Measurements from ENCODE around the gene TSGA10IP. TPM values are rescaled to one million over a fixed set of nuclear protein-coding genes. Genes with fewer than 3 reads are reported as not detected.

Gene TSGA10IP
- total RNA-seq, 2 experiments from 2014 or later = not detected

DNA sequence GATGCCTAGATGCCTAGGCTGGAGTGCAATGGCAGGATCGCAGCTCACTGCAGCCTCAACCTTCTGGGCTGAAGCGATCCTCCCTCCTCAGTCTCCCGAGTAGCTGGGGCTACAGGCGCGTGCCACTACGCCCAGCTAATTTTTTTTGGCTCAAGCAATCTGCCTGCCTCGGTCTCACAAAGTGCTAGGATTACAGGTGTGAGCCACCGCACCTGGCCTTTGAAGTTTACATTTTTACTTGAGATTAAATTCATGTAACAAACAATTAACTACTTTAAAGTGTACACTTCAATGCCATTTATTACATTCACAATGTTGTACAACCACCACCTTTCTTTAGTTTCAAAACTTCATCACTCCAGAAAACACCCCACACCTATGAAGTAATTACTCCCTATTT, 41.6 kb upstream of the TSGA10IP start:
- Mint-ChIP-seq H3K4me3 (no peak overlapping the region), H3K27ac (no peak overlapping the region), H3K27me3 (peaks cover 23% of the 10 kb centered on the region), H3K9me3 (no peaks in the 10 kb centered on the region), H3K36me3 (ENCODE audit: low read depth) (no peaks in the 10 kb centered on the region), H3K4me1 (ENCODE audit: low read depth) (peaks cover 5% of the 10 kb centered on the region)
- Histone ChIP-seq H3K4me1 (ENCODE audit: insufficient read depth, low read length) (peaks cover 25% of the 10 kb centered on the region), H3K4me3 (ENCODE audit: low read length) (no peak overlapping the region), H3K27me3 (ENCODE audit: control insufficient read depth in 1 of 2, insufficient read depth in 2 of 2, low read length in 2 of 2) (peaks cover 9 to 12% of the 10 kb centered on the region in 2 experiments), H3K27ac (ENCODE audit: low read depth in 1 of 2, low read length in 2 of 2) (no peak overlapping the region), H3K9me3 (ENCODE audit: control insufficient read depth in 1 of 2, insufficient read depth in 1 of 2, low read length in 2 of 2) (peaks cover 0 to 7% of the 10 kb centered on the region in 2 experiments), H3K36me3 (ENCODE audit: insufficient read depth, low read length) (no peaks in the 10 kb centered on the region)
- CTCF ChIA-PET = interaction anchor here (3.5 kb wide), 1 partner anchor 16 kb away, joined by 15 read pairs; the partner anchor contains the start of gene FIBP
- POLR2A ChIA-PET = no interaction called here
- ATAC-seq (ENCODE audit: poor library complexity) (no peak), DNase-seq (no peak)
- TF ChIP-seq, protein P1, sequence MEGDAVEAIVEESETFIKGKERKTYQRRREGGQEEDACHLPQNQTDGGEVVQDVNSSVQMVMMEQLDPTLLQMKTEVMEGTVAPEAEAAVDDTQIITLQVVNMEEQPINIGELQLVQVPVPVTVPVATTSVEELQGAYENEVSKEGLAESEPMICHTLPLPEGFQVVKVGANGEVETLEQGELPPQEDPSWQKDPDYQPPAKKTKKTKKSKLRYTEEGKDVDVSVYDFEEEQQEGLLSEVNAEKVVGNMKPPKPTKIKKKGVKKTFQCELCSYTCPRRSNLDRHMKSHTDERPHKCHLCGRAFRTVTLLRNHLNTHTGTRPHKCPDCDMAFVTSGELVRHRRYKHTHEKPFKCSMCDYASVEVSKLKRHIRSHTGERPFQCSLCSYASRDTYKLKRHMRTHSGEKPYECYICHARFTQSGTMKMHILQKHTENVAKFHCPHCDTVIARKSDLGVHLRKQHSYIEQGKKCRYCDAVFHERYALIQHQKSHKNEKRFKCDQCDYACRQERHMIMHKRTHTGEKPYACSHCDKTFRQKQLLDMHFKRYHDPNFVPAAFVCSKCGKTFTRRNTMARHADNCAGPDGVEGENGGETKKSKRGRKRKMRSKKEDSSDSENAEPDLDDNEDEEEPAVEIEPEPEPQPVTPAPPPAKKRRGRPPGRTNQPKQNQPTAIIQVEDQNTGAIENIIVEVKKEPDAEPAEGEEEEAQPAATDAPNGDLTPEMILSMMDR (IDR thresholded peaks at IDR 0.05) = no peak
- intact Hi-C loops (cut with DNase I, micrococcal nuclease) = no loop called here

DNA sequence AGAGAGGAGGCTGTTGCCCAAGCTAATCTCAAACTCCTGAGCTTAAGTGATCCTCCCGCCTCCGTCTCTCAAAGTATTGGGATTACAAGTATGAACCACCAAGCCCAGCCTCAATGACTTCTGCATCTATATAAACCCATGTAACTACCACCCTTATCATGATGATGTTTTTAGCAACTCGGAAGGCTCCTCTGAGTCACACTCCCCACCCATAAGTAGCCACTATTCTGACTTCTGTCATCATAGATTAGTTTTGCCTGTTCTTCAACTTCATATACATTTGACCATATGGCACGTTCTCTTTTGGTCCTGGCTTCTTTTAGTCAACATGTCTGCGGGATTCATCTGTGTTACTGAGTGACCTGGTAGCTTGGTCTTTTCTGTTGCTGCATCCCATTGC, 38.7 kb upstream of the TSGA10IP start:
- Histone ChIP-seq H3K9me3 (ENCODE audit: control insufficient read depth in 1 of 2, insufficient read depth in 1 of 2, low read length in 2 of 2) (no peaks in the 10 kb centered on the region), H3K27me3 (ENCODE audit: control insufficient read depth in 1 of 2, insufficient read depth in 2 of 2, low read length in 2 of 2) (no peaks in the 10 kb centered on the region), H3K36me3 (ENCODE audit: insufficient read depth, low read length) (no peaks in the 10 kb centered on the region), H3K4me1 (ENCODE audit: insufficient read depth, low read length) (peaks cover 4% of the 10 kb centered on the region), H3K4me3 (ENCODE audit: low read length) (no peak overlapping the region), H3K27ac (ENCODE audit: low read depth in 1 of 2, low read length in 2 of 2) (no peak overlapping the region)
- no peaks in the 10 kb centered on the region for H3K36me3 Mint-ChIP-seq (ENCODE audit: low read depth)
- no peak overlapping the region for H3K27ac Mint-ChIP-seq
- TF ChIP-seq, protein P1 (IDR thresholded peaks at IDR 0.05) = no peak
- H3K4me3 Mint-ChIP-seq = no peak overlapping the region
- H3K4me1 Mint-ChIP-seq (ENCODE audit: low read depth) = peaks cover 5% of the 10 kb centered on the region
- peaks cover 25% of the 10 kb centered on the region for H3K27me3 Mint-ChIP-seq
- POLR2A ChIA-PET = interaction anchor here (0.9 kb wide), 2 partner anchors 8 to 16 kb away, joined by 3 to 4 read pairs; partner anchors contain the start of gene CCDC85B
- intact Hi-C loops (cut with DNase I, micrococcal nuclease) = no loop called here
- CTCF ChIA-PET = interaction anchor here (1.8 kb wide), 1 partner anchor 18 kb away, joined by 7 read pairs; the partner anchor contains the start of gene FIBP
- ATAC-seq (ENCODE audit: poor library complexity) = no peak
- no peak for DNase-seq
- H3K9me3 Mint-ChIP-seq = no peaks in the 10 kb centered on the region

DNA sequence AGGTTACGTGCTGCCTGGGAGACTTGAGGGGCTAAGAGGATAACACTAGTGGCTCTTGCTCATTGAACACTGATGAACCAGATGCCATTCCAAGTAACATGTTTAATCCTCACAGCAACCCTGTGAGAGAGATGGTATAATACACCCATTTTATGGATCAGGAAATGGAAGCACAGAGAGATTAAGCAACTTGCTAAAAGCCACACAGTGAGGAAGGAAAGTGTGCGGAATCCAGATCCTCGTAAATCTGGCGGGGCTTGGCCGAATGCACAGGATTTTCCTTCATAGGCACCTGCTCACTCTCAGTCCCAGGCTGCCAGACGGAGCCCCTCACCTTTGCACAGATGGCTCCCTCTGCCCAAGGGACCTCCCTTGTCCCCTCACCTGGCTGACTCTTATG, 37.4 kb upstream of the TSGA10IP start:
- intact Hi-C loops (cut with DNase I, micrococcal nuclease) = no loop called here

More for the DNA sequence above, 37.4 kb upstream of the TSGA10IP start:
- H3K4me3 Mint-ChIP-seq = no peak overlapping the region
- peaks cover 5% of the 10 kb centered on the region for H3K4me1 Mint-ChIP-seq (ENCODE audit: low read depth)
- H3K4me1 ChIP-seq (ENCODE audit: insufficient read depth, low read length) = peaks cover 4% of the 10 kb centered on the region
- ChIA-PET POLR2A (no interaction called here), CTCF (no interaction called here)
- no peaks in the 10 kb centered on the region for H3K9me3 ChIP-seq (ENCODE audit: control insufficient read depth in 1 of 2, insufficient read depth in 1 of 2, low read length in 2 of 2)
- H3K27ac ChIP-seq (ENCODE audit: low read depth in 1 of 2, low read length in 2 of 2) = no peak overlapping the region
- H3K27me3 ChIP-seq (ENCODE audit: control insufficient read depth in 1 of 2, insufficient read depth in 2 of 2, low read length in 2 of 2) = no peaks in the 10 kb centered on the region
- H3K27ac Mint-ChIP-seq = no peak overlapping the region
- H3K27me3 Mint-ChIP-seq = peaks cover 19% of the 10 kb centered on the region
- H3K4me3 ChIP-seq (ENCODE audit: low read length) = no peak overlapping the region
- no peaks in the 10 kb centered on the region for H3K36me3 Mint-ChIP-seq (ENCODE audit: low read depth)
- DNase-seq (no peak), ATAC-seq (ENCODE audit: poor library complexity) (no peak)
- no peaks in the 10 kb centered on the region for H3K36me3 ChIP-seq (ENCODE audit: insufficient read depth, low read length)
- H3K9me3 Mint-ChIP-seq = no peaks in the 10 kb centered on the region
- TF ChIP-seq, protein P1 (IDR thresholded peaks at IDR 0.05) = no peak
